ENCODE results near the gene SIRPB1.
"Not testable (repeated sequence)": the region's sequence is repeated elsewhere in the genome, so short reads cannot be mapped to it uniquely, and the experiment has no call there.

The SIRPB1 gene

DNA sequence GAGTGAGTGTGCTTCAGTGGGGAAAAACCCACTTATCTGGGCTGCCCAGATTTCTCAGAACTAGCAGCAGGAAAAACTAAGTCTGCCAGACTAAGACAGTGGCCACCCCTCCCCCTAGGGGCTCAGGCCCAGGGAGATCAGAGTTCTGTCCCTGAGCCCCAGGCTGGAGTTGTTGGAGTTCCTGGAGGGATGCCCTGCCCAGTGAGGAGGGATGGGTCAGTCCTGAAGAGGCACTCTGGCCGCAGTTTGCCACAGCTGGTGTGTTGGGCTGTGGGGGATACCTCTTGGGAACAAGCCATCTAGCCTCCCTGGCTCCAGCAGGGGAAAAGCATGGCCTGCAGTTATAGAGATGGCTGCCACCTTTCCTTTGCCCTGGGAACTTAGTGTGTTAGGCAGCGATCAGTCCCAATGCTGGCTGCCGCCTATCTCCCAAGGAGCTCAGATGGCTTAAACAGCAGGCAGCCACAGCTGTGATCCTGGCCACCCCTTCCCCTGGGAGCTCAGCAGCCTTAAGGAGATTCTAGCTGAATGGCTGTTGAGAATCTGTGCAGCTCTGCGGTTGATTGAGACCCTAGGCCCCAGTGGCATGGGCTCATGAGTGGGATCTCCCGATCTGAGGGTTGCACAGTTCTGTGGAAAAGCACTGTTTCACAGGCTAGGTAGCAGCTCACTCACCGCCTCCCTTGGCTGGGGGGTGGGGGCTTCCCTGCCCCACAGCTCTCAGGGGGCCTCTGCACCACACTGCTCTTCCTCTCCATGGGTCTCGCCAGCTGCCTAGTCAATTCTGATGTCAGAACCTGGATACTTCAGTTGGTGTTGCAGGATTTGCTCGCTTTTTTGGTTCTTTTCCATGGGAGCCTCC lies 24.5 kb upstream of the SIRPB1 start:
- Histone ChIP-seq H4K5ac (ENCODE audit: low read length) (no peak overlapping the region), H3K79me1 (ENCODE audit: low read length) (no peaks in the 10 kb centered on the region), H2AK5ac (ENCODE audit: low read length) (no peak overlapping the region), H3K79me2 (ENCODE audit: control insufficient read depth, insufficient read depth, low read length) (no peaks in the 10 kb centered on the region), H3K9ac (ENCODE audit: low read length) (no peak overlapping the region), H3K4me3 (ENCODE audit: low read length) (no peak overlapping the region), H4K8ac (ENCODE audit: low read depth, low read length) (no peak overlapping the region), H2BK5ac (ENCODE audit: low read length) (no peak overlapping the region), H3K4me1 (ENCODE audit: control insufficient read depth, low read depth, low read length) (no peaks in the 10 kb centered on the region), H3K36me3 (ENCODE audit: control insufficient read depth, insufficient read depth, low read length) (no peaks in the 10 kb centered on the region), H3K23ac (ENCODE audit: low read length) (no peak overlapping the region), H3K4me2 (ENCODE audit: low read length) (no peak overlapping the region), H3K4ac (ENCODE audit: low read depth, low read length) (no peak overlapping the region), H2BK120ac (ENCODE audit: low read depth, low read length) (no peak overlapping the region), H3K56ac (ENCODE audit: low read length) (no peak overlapping the region), H3K27me3 (ENCODE audit: insufficient read depth, low read length, poor library complexity) (no peaks in the 10 kb centered on the region), H2BK15ac (replicated peaks; ENCODE audit: low read depth) (no peak overlapping the region), H3K18ac (ENCODE audit: low read length) (no peak overlapping the region), H3K27ac (ENCODE audit: low read depth, low read length) (no peak overlapping the region)
- no CpG with 5 or more reads among the region's 8 CpGs for WGBS (ENCODE audit: extremely low coverage, insufficient coverage, low lambda C conversion rate)
- no peak for DNase-seq

DNA sequence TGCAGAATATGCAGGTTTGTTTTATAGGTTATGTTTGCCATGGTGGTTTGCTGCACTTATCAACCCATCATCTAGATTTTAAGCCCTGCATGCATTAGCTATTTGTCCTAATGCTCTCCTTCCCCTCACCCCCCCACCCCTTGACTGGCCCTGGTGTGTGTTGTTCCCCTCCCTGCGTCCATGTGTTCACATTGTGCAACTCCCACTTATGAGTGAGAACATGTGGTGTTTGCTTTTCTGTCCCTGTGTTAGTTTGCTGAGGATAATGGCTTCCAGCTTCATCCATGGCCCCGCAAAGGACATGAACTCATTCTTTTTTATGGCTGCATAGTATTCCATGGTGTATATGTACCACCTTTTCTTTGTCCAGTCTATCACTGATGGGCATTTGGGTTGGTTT lies 18.8 kb upstream of the SIRPB1 start:
- not testable (repeated sequence) for H3K27me3 ChIP-seq (ENCODE audit: insufficient read depth, low read length, poor library complexity); H3K36me3 ChIP-seq (ENCODE audit: control insufficient read depth, insufficient read depth, low read length); H2BK120ac ChIP-seq (ENCODE audit: low read depth, low read length); H3K4me2 ChIP-seq (ENCODE audit: low read length); H4K8ac ChIP-seq (ENCODE audit: low read depth, low read length); H3K4me1 ChIP-seq (ENCODE audit: control insufficient read depth, low read depth, low read length); H2BK15ac ChIP-seq (replicated peaks; ENCODE audit: low read depth); H3K4me3 ChIP-seq (ENCODE audit: low read length); H3K79me2 ChIP-seq (ENCODE audit: control insufficient read depth, insufficient read depth, low read length); H2AK5ac ChIP-seq (ENCODE audit: low read length); H3K9ac ChIP-seq (ENCODE audit: low read length); H3K18ac ChIP-seq (ENCODE audit: low read length); DNase-seq; H3K4ac ChIP-seq (ENCODE audit: low read depth, low read length); H3K27ac ChIP-seq (ENCODE audit: low read depth, low read length); H3K79me1 ChIP-seq (ENCODE audit: low read length); H2BK5ac ChIP-seq (ENCODE audit: low read length); H3K56ac ChIP-seq (ENCODE audit: low read length); H3K23ac ChIP-seq (ENCODE audit: low read length); H4K5ac ChIP-seq (ENCODE audit: low read length)
- WGBS (ENCODE audit: extremely low coverage, insufficient coverage, low lambda C conversion rate), result no CpG with 5 or more reads among the region's 2 CpGs

DNA sequence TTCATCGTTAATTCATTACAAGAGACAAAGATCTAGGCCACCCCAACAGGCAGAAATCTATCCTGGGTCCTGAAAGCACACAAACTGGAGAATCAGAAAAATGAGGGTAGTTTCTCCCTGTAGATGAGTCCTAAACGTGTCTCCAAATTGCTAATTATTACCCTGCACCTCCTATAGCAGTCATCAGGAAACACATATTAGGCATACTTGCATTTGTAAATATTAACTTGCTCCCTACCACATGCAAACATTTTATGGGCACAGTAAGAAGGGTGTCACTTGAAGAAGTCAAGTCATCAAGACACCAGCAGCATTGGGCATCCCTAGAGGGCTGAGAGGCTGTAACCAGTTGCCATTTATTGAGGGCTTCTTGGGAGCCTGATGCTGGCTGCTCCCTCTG lies 17.9 kb upstream of the SIRPB1 start:
- Histone ChIP-seq H3K4me1 (ENCODE audit: control insufficient read depth, low read depth, low read length) (no peaks in the 10 kb centered on the region), H3K36me3 (ENCODE audit: control insufficient read depth, insufficient read depth, low read length) (no peaks in the 10 kb centered on the region), H3K23ac (ENCODE audit: low read length) (no peak overlapping the region), H3K79me2 (ENCODE audit: control insufficient read depth, insufficient read depth, low read length) (no peaks in the 10 kb centered on the region), H2BK5ac (ENCODE audit: low read length) (no peak overlapping the region), H4K5ac (ENCODE audit: low read length) (no peak overlapping the region), H3K27me3 (ENCODE audit: insufficient read depth, low read length, poor library complexity) (no peaks in the 10 kb centered on the region), H2BK15ac (replicated peaks; ENCODE audit: low read depth) (no peak overlapping the region), H4K8ac (ENCODE audit: low read depth, low read length) (no peak overlapping the region), H3K18ac (ENCODE audit: low read length) (no peak overlapping the region), H3K4ac (ENCODE audit: low read depth, low read length) (no peak overlapping the region), H2AK5ac (ENCODE audit: low read length) (no peak overlapping the region), H3K79me1 (ENCODE audit: low read length) (no peaks in the 10 kb centered on the region), H3K27ac (ENCODE audit: low read depth, low read length) (no peak overlapping the region), H3K9ac (ENCODE audit: low read length) (no peak overlapping the region), H3K4me2 (ENCODE audit: low read length) (no peak overlapping the region), H3K4me3 (ENCODE audit: low read length) (no peak overlapping the region), H3K56ac (ENCODE audit: low read length) (no peak overlapping the region), H2BK120ac (ENCODE audit: low read depth, low read length) (no peak overlapping the region)
- no CpG with 5 or more reads among the region's 2 CpGs for WGBS (ENCODE audit: extremely low coverage, insufficient coverage, low lambda C conversion rate)
- no peak for DNase-seq

GRCh38 chr20:1637226-1637625 lies 17.4 kb upstream of the SIRPB1 start:
- no peak overlapping the region for H3K27ac ChIP-seq (ENCODE audit: low read depth, low read length)
- H3K18ac ChIP-seq (ENCODE audit: low read length), result no peak overlapping the region
- H4K8ac ChIP-seq (ENCODE audit: low read depth, low read length), result no peak overlapping the region
- no peaks in the 10 kb centered on the region for H3K79me1 ChIP-seq (ENCODE audit: low read length)
- H3K4me2 ChIP-seq (ENCODE audit: low read length), result no peak overlapping the region
- H2BK15ac ChIP-seq (replicated peaks; ENCODE audit: low read depth), result no peak overlapping the region
- no peak overlapping the region for H2BK5ac ChIP-seq (ENCODE audit: low read length)
- no peaks in the 10 kb centered on the region for H3K36me3 ChIP-seq (ENCODE audit: control insufficient read depth, insufficient read depth, low read length)
- H3K9ac ChIP-seq (ENCODE audit: low read length), result no peak overlapping the region
- H3K23ac ChIP-seq (ENCODE audit: low read length), result no peak overlapping the region
- H2BK120ac ChIP-seq (ENCODE audit: low read depth, low read length), result no peak overlapping the region
- no peaks in the 10 kb centered on the region for H3K27me3 ChIP-seq (ENCODE audit: insufficient read depth, low read length, poor library complexity)
- H3K79me2 ChIP-seq (ENCODE audit: control insufficient read depth, insufficient read depth, low read length), result no peaks in the 10 kb centered on the region
- no peak overlapping the region for H3K4ac ChIP-seq (ENCODE audit: low read depth, low read length)
- H3K56ac ChIP-seq (ENCODE audit: low read length), result no peak overlapping the region
- no peak for DNase-seq
- H3K4me3 ChIP-seq (ENCODE audit: low read length), result no peak overlapping the region
- H2AK5ac ChIP-seq (ENCODE audit: low read length), result no peak overlapping the region
- no peaks in the 10 kb centered on the region for H3K4me1 ChIP-seq (ENCODE audit: control insufficient read depth, low read depth, low read length)
- WGBS (ENCODE audit: extremely low coverage, insufficient coverage, low lambda C conversion rate), result no CpG with 5 or more reads among the region's 2 CpGs
- H4K5ac ChIP-seq (ENCODE audit: low read length), result no peak overlapping the region

DNA sequence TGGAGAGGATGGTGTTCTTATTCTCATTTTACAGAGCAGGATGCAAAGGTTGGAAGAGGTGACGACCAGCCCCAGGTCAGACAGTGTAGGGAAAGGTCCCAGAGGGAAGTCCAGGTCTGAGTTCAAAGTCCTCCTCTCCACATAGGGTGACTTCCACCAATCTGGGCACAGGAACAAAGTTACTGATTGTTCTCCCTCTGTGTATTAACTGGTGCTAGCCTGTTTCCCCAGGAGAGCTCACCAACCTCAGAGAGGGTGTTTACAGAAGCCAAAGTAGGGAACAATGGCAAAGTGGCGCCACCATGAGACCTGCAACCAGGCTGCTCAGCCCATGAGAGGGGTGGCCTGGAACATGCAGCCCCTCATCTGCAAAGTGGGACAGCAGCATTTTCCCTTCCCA lies 16.8 kb upstream of the SIRPB1 start:
- no CpG with 5 or more reads among the region's 2 CpGs for WGBS (ENCODE audit: extremely low coverage, insufficient coverage, low lambda C conversion rate)

More for the DNA sequence above, 16.8 kb upstream of the SIRPB1 start:
- Histone ChIP-seq H4K8ac (ENCODE audit: low read depth, low read length) (no peak overlapping the region), H3K4me3 (ENCODE audit: low read length) (no peak overlapping the region), H3K27ac (ENCODE audit: low read depth, low read length) (no peak overlapping the region), H3K4me1 (ENCODE audit: control insufficient read depth, low read depth, low read length) (no peaks in the 10 kb centered on the region), H4K5ac (ENCODE audit: low read length) (no peak overlapping the region), H2BK5ac (ENCODE audit: low read length) (no peak overlapping the region), H2BK120ac (ENCODE audit: low read depth, low read length) (no peak overlapping the region), H3K79me1 (ENCODE audit: low read length) (no peaks in the 10 kb centered on the region), H3K27me3 (ENCODE audit: insufficient read depth, low read length, poor library complexity) (no peaks in the 10 kb centered on the region), H3K4ac (ENCODE audit: low read depth, low read length) (no peak overlapping the region), H3K79me2 (ENCODE audit: control insufficient read depth, insufficient read depth, low read length) (no peaks in the 10 kb centered on the region), H2BK15ac (replicated peaks; ENCODE audit: low read depth) (no peak overlapping the region), H3K18ac (ENCODE audit: low read length) (no peak overlapping the region), H3K4me2 (ENCODE audit: low read length) (no peak overlapping the region), H2AK5ac (ENCODE audit: low read length) (no peak overlapping the region), H3K56ac (ENCODE audit: low read length) (no peak overlapping the region), H3K23ac (ENCODE audit: low read length) (no peak overlapping the region), H3K36me3 (ENCODE audit: control insufficient read depth, insufficient read depth, low read length) (no peaks in the 10 kb centered on the region), H3K9ac (ENCODE audit: low read length) (no peak overlapping the region)
- DNase-seq, result peak; percentile 46
